HPDE6-E6E7 (cell line): ENCODE data around the gene TEKT5.
"Not testable (repeated sequence)": the region's sequence is repeated elsewhere in the genome, so short reads cannot be mapped to it uniquely, and the experiment has no call there.

Source experiments
- DNase-seq: peaks from one replicate; pipeline ENCODE4 v3.0.0; 2011; ENCODE audit warnings: missing footprints; ENCODE audit errors: extremely low spot score

Gene TEKT5

GRCh38 chr16:10694830-10695229, at the start of gene TEKT5:
Gene TEKT5, minus strand, starts transcription at chr16:10694930. Its CDS starts 57 bp downstream, at chr16:10694873.
- no peak for DNase-seq

- DNase-seq: peak; percentile 90
Observed at GRCh38 chr16:10743610-10744369, 49.1 kb upstream of the TEKT5 start, which contains the start of gene NUBP1. Gene NUBP1, plus strand, starts transcription at chr16:10743842. Its CDS starts 22 bp downstream, at chr16:10743864.

- no peak for DNase-seq
Observed at GRCh38 chr16:10743227-10743609, 48.5 kb upstream of the TEKT5 start.

GRCh38 chr16:10741844-10742243, 47.1 kb upstream of the TEKT5 start:
- DNase-seq: no peak

GRCh38 chr16:10741249-10741648, 46.5 kb upstream of the TEKT5 start:
- DNase-seq: not testable (repeated sequence)

- no peak for DNase-seq
Observed at GRCh38 chr16:10740845-10741208, 46.1 kb upstream of the TEKT5 start.

- DNase-seq: no peak
Observed at GRCh38 chr16:10740000-10740844, 45.5 kb upstream of the TEKT5 start.

- DNase-seq: no peak
Observed at GRCh38 chr16:10738231-10739077, 43.7 kb upstream of the TEKT5 start.

- DNase-seq: peak; percentile 48
Observed at GRCh38 chr16:10737068-10737625, 42.4 kb upstream of the TEKT5 start.

GRCh38 chr16:10731790-10732189, 37.1 kb upstream of the TEKT5 start:
- DNase-seq: no peak

- DNase-seq: peak; percentile 76
Observed at GRCh38 chr16:10729104-10730048, 34.6 kb upstream of the TEKT5 start.

GRCh38 chr16:10728003-10728887, 33.5 kb upstream of the TEKT5 start:
- DNase-seq: no peak

- no peak for DNase-seq
Observed at GRCh38 chr16:10708969-10709368, 14.2 kb upstream of the TEKT5 start.

GRCh38 chr16:10699756-10700155, 5.0 kb upstream of the TEKT5 start:
- DNase-seq: no peak

GRCh38 chr16:10694306-10694705, 424 bp downstream of the TEKT5 start:
- DNase-seq: no peak

- no peak for DNase-seq
Observed at GRCh38 chr16:10693889-10694288, 841 bp downstream of the TEKT5 start.

- no peak for DNase-seq
Observed at GRCh38 chr16:10692470-10692869, 2.3 kb downstream of the TEKT5 start.

GRCh38 chr16:10688726-10689125, 6.0 kb downstream of the TEKT5 start:
- DNase-seq: no peak

GRCh38 chr16:10688291-10688690, 6.4 kb downstream of the TEKT5 start:
- DNase-seq: no peak
